EH (cell line): ENCODE data around the gene AK8.

Experiments
- DNase-seq: peaks from one replicate; pipeline ENCODE4 v3.0.0-alpha.2; 2015; ENCODE audit warnings: low read depth

Gene AK8

GRCh38 chr9:132877824-132878694, at the start of gene AK8:
Gene AK8, minus strand, starts transcription at chr9:132878284. Its CDS starts 29 bp downstream, at chr9:132878255.
- peak; percentile 70 for DNase-seq

GRCh38 chr9:132927704-132928103, 49.6 kb upstream of the AK8 start:
- DNase-seq = no peak

- DNase-seq = no peak
These were observed 45.3 kb upstream of the AK8 start for GRCh38 chr9:132923346-132923902.

- no peak for DNase-seq
These were observed 41.7 kb upstream of the AK8 start for GRCh38 chr9:132919614-132920268.

- DNase-seq = no peak
These were observed 36.8 kb upstream of the AK8 start for GRCh38 chr9:132914924-132915323.

GRCh38 chr9:132912131-132912530, 34.0 kb upstream of the AK8 start:
- no peak for DNase-seq

- no peak for DNase-seq
These were observed 32.3 kb upstream of the AK8 start for GRCh38 chr9:132910376-132910775.

GRCh38 chr9:132909311-132909710, 31.2 kb upstream of the AK8 start:
- no peak for DNase-seq

- DNase-seq = no peak
These were observed 30.6 kb upstream of the AK8 start for GRCh38 chr9:132908635-132909034.

GRCh38 chr9:132905726-132906125, 27.6 kb upstream of the AK8 start:
- DNase-seq = no peak

GRCh38 chr9:132903574-132904492, 25.7 kb upstream of the AK8 start:
- DNase-seq = no peak

GRCh38 chr9:132901858-132902831, 24.1 kb upstream of the AK8 start:
- peak; percentile 84 for DNase-seq

- DNase-seq = no peak
These were observed 20.0 kb upstream of the AK8 start for GRCh38 chr9:132898051-132898450.

- no peak for DNase-seq
These were observed 18.8 kb upstream of the AK8 start for GRCh38 chr9:132896906-132897305.

- no peak for DNase-seq
These were observed 18.2 kb upstream of the AK8 start for GRCh38 chr9:132896264-132896663.

- no peak for DNase-seq
These were observed 17.1 kb upstream of the AK8 start for GRCh38 chr9:132894862-132895835.

GRCh38 chr9:132894346-132894745, 16.3 kb upstream of the AK8 start:
- no peak for DNase-seq

GRCh38 chr9:132892400-132892799, 14.3 kb upstream of the AK8 start:
- DNase-seq = no peak

GRCh38 chr9:132888151-132888550, 10.1 kb upstream of the AK8 start:
- DNase-seq = no peak
